GM21619 (cell line): ENCODE data around the gene ZNF581.

Experiments
- ATAC-seq: cut with Tn5 transposase; IDR thresholded peaks from one replicate; pipeline ENCODE4 v1.9.1; 2021; ENCODE audit not compliant: unreplicated experiment

ZNF581 gene

GRCh38 chr19:55691561-55692481 lies 48.4 kb downstream of the ZNF581 start:
- no peak for ATAC-seq

- no peak for ATAC-seq
These were observed 49.2 kb downstream of the ZNF581 start for GRCh38 chr19:55692681-55693081.

GRCh38 chr19:55693336-55693974 lies 50.0 kb downstream of the ZNF581 start:
- ATAC-seq: no peak

GRCh38 chr19:55694241-55694655 lies 50.8 kb downstream of the ZNF581 start:
- ATAC-seq: no peak

GRCh38 chr19:55694656-55695491 lies 51.4 kb downstream of the ZNF581 start:
- no peak for ATAC-seq
